ENCODE data around the gene KDM4E. TPM values are rescaled to one million over a fixed set of nuclear protein-coding genes. Genes with fewer than 3 reads are reported as not detected.

KDM4E gene
- total and polyA plus RNA-seq, 9 of the 15 experiments (the other 6 are each of a cell fraction or from before 2014, with no cell fraction given): 0.04 TPM; not detected in 8

- H3K4me2 ChIP-seq (ENCODE audit: insufficient read depth, low read length): no peak overlapping the region
- no peak for FAIRE-seq
- intact Hi-C loops (cut with micrococcal nuclease): no loop called here
- no peak for TF ChIP-seq HBP1 (CRISPR knock-in tag; IDR thresholded peaks at IDR 0.05)
- TF ChIP-seq STAT5B (CRISPR knock-in tag; IDR thresholded peaks at IDR 0.05): no peak
- TF ChIP-seq SMAD3 (CRISPR knock-in tag; conservative IDR thresholded peaks at IDR 0.05): no peak
- no peak for TF ChIP-seq CEBPB (tag; IDR thresholded peaks at IDR 0.05)
- no peak for TF ChIP-seq FUS (optimal IDR thresholded peaks at IDR 0.05; ENCODE audit: low read depth, low read length)
- no peak for TF ChIP-seq TEAD2 (tag; IDR thresholded peaks at IDR 0.05)
- TF ChIP-seq ZNF655 (CRISPR knock-in tag; IDR thresholded peaks at IDR 0.05): no peak
- TF ChIP-seq HMG20A (CRISPR knock-in tag; conservative IDR thresholded peaks at IDR 0.05): no peak
- no peak for TF ChIP-seq MGA (IDR thresholded peaks at IDR 0.05)
- TF ChIP-seq SOX6 (IDR thresholded peaks at IDR 0.05): no peak
These were observed 26.8 kb upstream of the KDM4E start for GRCh38 chr11:94998285-94998684.

More at GRCh38 chr11:94998285-94998684, 26.8 kb upstream of the KDM4E start:
- in situ Hi-C loops (cut with MboI): no loop called here
- Histone ChIP-seq H3K9ac (ENCODE audit: insufficient read depth in 1 of 2, low read depth in 2 of 2, low read length in 2 of 2) (no peak overlapping the region), H3K9me1 (ENCODE audit: control insufficient read depth, insufficient read depth, low read length) (no peaks in the 10 kb centered on the region), H3K4me3 (no peak overlapping the region), H3K79me2 (ENCODE audit: control insufficient read depth, insufficient read depth, low read length) (no peaks in the 10 kb centered on the region), H4K20me1 (replicated peaks; ENCODE audit: control insufficient read depth, insufficient read depth, low read length) (no peaks in the 10 kb centered on the region), H3K4me1 (replicated peaks in 1 of 2; ENCODE audit: control insufficient read depth in 2 of 2, insufficient read depth in 2 of 2, low read length in 2 of 2) (peaks cover 0 to 5% of the 10 kb centered on the region in 2 experiments; a peak in 2 of 5 replicates), H3K27me3 (ENCODE audit: control insufficient read depth in 2 of 2, insufficient read depth in 2 of 2, low read length in 2 of 2) (no peaks in the 10 kb centered on the region; a peak in 1 of 5 replicates), H3K27ac (ENCODE audit: extremely low read depth, low read depth, low read length) (no peak overlapping the region), H2AFZ (ENCODE audit: low read depth, low read length) (no peak overlapping the region), H3K36me3 (ENCODE audit: control insufficient read depth, insufficient read depth, low read length) (no peaks in the 10 kb centered on the region), H3K9me3 (replicated peaks; ENCODE audit: control insufficient read depth, insufficient read depth, low read depth, low read length) (no peaks in the 10 kb centered on the region)
- CTCF ChIA-PET (ENCODE audit: low intra/inter-chr PET ratio): no interaction called here
- ATAC-seq (no peak), DNase-seq (ENCODE audit: extremely low read depth in 1 of 4, low spot score in 3 of 4) (no peak)
- WGBS (ENCODE audit: insufficient coverage, low coverage, missing lambda C conversion rate): 53% methylated on average over 10 of the region's 13 CpGs
- BruUV-seq (replicated peaks): no TSS peak
- POLR2A ChIA-PET: interaction anchor here (0.7 to 1.3 kb wide), 2 partner anchors 37 to 1310 kb away, joined by 3 read pairs; no protein-coding TSS in a partner anchor

All from K562 (cell line).